Measurements from ENCODE around the gene TRIM41.
A peak's percentile ranks its signal among the peaks of the same experiment; 100 is the strongest.

The TRIM41 gene

GRCh38 chr5:181237729-181238385, 14.8 kb downstream of the TRIM41 start:
- TF ChIP-seq CTCF (IDR thresholded peaks at IDR 0.05; ENCODE audit: low read depth, low read length) = no peak
- no peak overlapping the region for H3K4me3 ChIP-seq (replicated peaks in 1 of 2; ENCODE audit: low read depth in 2 of 2, low read length in 2 of 2)
- no peak for DNase-seq (ENCODE audit: low read depth in 2 of 2)

GRCh38 chr5:181239062-181239663, 16.1 kb downstream of the TRIM41 start:
- no peak for TF ChIP-seq CTCF (IDR thresholded peaks at IDR 0.05; ENCODE audit: low read depth, low read length)
- no peak overlapping the region for H3K4me3 ChIP-seq (replicated peaks in 1 of 2; ENCODE audit: low read depth in 2 of 2, low read length in 2 of 2)
- DNase-seq (ENCODE audit: low read depth in 2 of 2) = no peak

GRCh38 chr5:181241393-181241975, 18.4 kb downstream of the TRIM41 start:
- DNase-seq (ENCODE audit: low read depth in 2 of 2) = peak; percentile 85 to 96
- peak overlapping the region; percentile 76 for H3K4me3 ChIP-seq (replicated peaks in 1 of 2; ENCODE audit: low read depth in 2 of 2, low read length in 2 of 2)
- peak; percentile 19 for TF ChIP-seq CTCF (IDR thresholded peaks at IDR 0.05; ENCODE audit: low read depth, low read length)

GRCh38 chr5:181242031-181242451, 19.0 kb downstream of the TRIM41 start:
- peak in 1 of 2 donors; percentile 42 for DNase-seq (ENCODE audit: low read depth in 2 of 2)
- H3K4me3 ChIP-seq (replicated peaks in 1 of 2; ENCODE audit: low read depth in 2 of 2, low read length in 2 of 2) = peak overlapping the region; percentile 76
- TF ChIP-seq CTCF (IDR thresholded peaks at IDR 0.05; ENCODE audit: low read depth, low read length) = no peak

- no peak for TF ChIP-seq CTCF (IDR thresholded peaks at IDR 0.05; ENCODE audit: low read depth, low read length)
- DNase-seq (ENCODE audit: low read depth in 2 of 2) = no peak
- H3K4me3 ChIP-seq (replicated peaks in 1 of 2; ENCODE audit: low read depth in 2 of 2, low read length in 2 of 2) = peak overlapping the region; percentile 76
Measured at GRCh38 chr5:181243018-181243563, 20.0 kb downstream of the TRIM41 start.

- no peak for TF ChIP-seq CTCF (IDR thresholded peaks at IDR 0.05; ENCODE audit: low read depth, low read length)
- H3K4me3 ChIP-seq (replicated peaks in 1 of 2; ENCODE audit: low read depth in 2 of 2, low read length in 2 of 2) = peak within 1 kb of the TSS; percentile 76
- peak; percentile 90 to 94 for DNase-seq (ENCODE audit: low read depth in 2 of 2)
Measured at GRCh38 chr5:181243564-181244343, 20.7 kb downstream of the TRIM41 start, which contains the start of gene RACK1. Gene RACK1 (minus strand): TSS chr5:181243906. CDS start chr5:181243800, 106 bp downstream.

Data from cardiac fibroblast (primary cell).